ENCODE results near the gene HTR1B.

The HTR1B gene

GRCh38 chr6:77424761-77425160 is 38.5 kb downstream of the HTR1B start:
- H3K9me3 ChIP-seq (ENCODE audit: control insufficient read depth, insufficient read depth, low read length), result no peaks in the 10 kb centered on the region
- H3K27me3 ChIP-seq (ENCODE audit: control insufficient read depth, insufficient read depth, low read length), result no peaks in the 10 kb centered on the region
- H3K36me3 ChIP-seq (ENCODE audit: control insufficient read depth, insufficient read depth, low read length), result no peaks in the 10 kb centered on the region
- no peak overlapping the region for H3K4me3 ChIP-seq (ENCODE audit: low read depth, low read length)
- H3K4me1 ChIP-seq (ENCODE audit: control insufficient read depth, insufficient read depth, low read length), result no peaks in the 10 kb centered on the region
- H3K9ac ChIP-seq (ENCODE audit: low read depth, low read length), result no peak overlapping the region

GRCh38 chr6:77416839-77417238 is 46.5 kb downstream of the HTR1B start:
- no peaks in the 10 kb centered on the region for H3K27me3 ChIP-seq (ENCODE audit: control insufficient read depth, insufficient read depth, low read length)
- H3K9me3 ChIP-seq (ENCODE audit: control insufficient read depth, insufficient read depth, low read length), result no peaks in the 10 kb centered on the region
- H3K4me1 ChIP-seq (ENCODE audit: control insufficient read depth, insufficient read depth, low read length), result no peaks in the 10 kb centered on the region
- no peak overlapping the region for H3K4me3 ChIP-seq (ENCODE audit: low read depth, low read length)
- H3K9ac ChIP-seq (ENCODE audit: low read depth, low read length), result no peak overlapping the region
- no peaks in the 10 kb centered on the region for H3K36me3 ChIP-seq (ENCODE audit: control insufficient read depth, insufficient read depth, low read length)

GRCh38 chr6:77415706-77416105 is 47.6 kb downstream of the HTR1B start:
- H3K9ac ChIP-seq (ENCODE audit: low read depth, low read length), result no peak overlapping the region
- no peaks in the 10 kb centered on the region for H3K36me3 ChIP-seq (ENCODE audit: control insufficient read depth, insufficient read depth, low read length)
- no peak overlapping the region for H3K4me3 ChIP-seq (ENCODE audit: low read depth, low read length)
- no peaks in the 10 kb centered on the region for H3K9me3 ChIP-seq (ENCODE audit: control insufficient read depth, insufficient read depth, low read length)
- no peaks in the 10 kb centered on the region for H3K4me1 ChIP-seq (ENCODE audit: control insufficient read depth, insufficient read depth, low read length)
- H3K27me3 ChIP-seq (ENCODE audit: control insufficient read depth, insufficient read depth, low read length), result no peaks in the 10 kb centered on the region
